CD4-positive, alpha-beta T cell treated with Interleukin-21 for 1 hour (primary cell): Measurements from ENCODE around the gene SACM1L.
"Not testable (repeated sequence)": the region's sequence is repeated elsewhere in the genome, so short reads cannot be mapped to it uniquely, and the experiment has no call there.

Experiments used
- DNase-seq: peaks from one replicate; pipeline ENCODE4 v3.0.0-alpha.2; 2020

The SACM1L gene

DNA sequence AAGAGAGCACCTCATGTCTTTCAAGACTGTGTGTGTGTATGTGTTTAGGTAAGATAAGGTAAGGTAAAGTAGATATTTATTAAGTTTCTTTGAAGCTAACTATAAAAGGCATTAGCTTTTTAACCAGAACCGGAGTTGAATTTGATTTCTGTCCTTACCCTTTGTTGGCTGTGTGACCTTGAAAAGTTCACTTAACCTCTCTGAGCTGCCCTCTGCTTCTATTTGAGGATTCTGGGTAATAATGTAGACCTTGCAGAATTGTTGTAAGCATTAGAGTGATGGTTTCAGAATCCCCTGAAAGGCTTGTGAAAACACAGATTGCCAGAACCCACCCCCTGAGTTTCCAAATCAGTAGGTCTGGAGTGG is 21.6 kb upstream of the SACM1L start:
- DNase-seq, result no peak

DNA sequence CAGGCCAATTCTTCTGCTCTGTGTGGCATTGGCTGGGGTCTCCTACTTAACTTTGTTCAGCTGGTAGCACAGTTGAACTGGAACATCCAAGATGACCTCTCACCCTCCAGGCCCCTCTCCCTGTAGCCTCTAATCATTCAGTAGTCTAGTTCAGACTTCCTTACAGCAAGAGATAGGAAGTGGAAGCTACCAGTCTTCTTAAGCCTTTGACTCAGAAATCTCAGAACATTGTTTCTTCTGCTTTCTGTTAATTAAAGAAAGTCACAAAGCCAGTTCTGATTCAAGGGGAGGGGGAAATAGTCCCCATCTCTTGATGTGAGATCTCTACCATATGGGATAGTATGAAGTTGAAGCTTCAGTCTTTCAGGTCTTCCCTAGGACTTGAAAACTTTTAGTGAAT is 18.8 kb upstream of the SACM1L start:
- DNase-seq, result no peak

DNA sequence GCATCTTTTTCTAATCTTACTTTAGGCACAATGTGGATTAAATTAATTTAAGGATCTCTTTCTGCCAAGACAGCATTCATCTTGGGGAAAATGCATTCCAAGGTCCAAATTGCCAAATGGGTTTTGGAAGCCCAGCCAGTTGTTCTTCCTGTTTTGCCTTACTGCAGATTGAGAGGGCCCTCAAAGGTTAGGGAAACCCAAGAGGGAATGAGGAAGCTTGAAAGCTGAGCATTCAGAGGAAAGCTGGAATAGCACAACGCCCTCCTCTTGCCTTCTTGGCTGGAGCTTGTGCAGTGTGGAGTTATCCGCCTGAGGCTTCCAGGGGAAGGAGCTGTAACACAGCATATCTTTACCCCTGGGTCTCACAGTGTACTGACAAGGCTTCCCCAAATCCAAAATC is 18.2 kb upstream of the SACM1L start:
- DNase-seq, result no peak

DNA sequence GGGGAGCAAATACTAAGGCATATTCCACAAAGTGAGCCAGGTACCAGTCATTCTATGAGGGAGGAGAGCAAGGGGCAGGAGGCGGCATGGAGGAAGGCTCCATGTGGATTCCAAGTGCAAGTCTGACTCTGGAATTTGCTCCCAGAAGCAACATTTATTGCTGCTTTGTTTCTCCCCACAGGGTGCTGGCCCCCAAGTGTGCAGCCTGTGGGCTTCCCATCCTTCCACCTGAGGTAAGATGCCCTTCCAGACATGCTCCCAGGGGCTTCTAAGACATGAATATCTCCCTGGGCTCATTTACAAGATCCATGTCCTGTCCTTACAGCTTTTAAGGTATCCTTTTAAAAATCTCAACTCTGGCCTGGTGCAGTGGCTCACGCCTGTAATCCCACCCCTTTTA is 15.9 kb upstream of the SACM1L start:
- no peak for DNase-seq

DNA sequence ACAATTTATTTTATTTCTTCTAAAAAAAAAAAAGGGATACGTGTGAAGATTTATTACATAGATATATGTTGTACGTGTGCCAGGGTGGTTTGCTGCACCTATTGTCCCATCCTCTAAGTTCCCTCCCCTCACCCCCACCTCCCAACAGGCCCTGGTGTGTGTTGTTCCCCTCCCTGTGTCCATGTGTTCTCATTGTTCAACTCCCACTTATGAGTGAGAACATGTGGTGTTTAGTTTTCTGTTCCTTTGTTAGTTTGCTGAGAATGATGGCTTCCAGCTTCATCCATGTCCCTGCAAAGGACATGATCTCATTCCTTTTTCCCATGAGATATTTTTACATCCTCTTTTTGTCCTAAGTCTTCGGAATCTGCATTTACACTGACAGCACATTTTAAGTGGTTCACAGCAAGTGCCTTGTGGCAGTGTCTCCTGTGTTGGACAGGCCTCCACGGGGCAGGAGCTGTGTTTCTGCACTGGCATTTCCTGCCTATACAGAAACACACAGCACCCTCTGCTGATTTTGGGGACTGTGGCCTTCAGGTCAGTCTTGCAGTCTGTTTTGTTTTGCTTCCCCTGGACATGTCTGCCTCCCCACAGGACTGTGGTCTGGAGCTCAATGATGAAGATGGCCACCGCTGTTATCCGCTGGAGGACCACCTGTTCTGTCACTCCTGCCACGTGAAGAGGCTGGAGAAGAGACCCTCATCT is 12.7 kb upstream of the SACM1L start:
- no peak for DNase-seq

DNA sequence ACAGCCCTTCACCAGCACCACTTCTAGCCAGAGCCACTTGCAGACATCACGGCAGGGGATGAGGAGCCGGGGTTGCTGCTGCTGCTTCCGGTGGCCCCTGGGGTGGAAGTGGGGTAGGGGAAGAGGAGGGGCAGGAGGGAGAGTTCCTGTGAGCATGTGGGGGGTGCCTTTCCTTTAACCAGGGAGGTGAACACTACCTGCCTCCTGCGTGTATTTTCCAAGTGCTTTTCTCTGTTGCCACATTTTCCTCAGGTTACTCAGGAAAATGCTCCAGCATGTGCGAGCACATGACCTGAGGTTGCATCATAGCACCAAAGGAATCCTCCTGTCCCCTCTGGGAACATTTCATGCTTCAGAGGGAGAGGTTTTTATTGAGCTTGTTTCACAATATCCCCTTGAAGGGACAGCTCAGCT is 12.2 kb upstream of the SACM1L start:
- peak; percentile 66 for DNase-seq

DNA sequence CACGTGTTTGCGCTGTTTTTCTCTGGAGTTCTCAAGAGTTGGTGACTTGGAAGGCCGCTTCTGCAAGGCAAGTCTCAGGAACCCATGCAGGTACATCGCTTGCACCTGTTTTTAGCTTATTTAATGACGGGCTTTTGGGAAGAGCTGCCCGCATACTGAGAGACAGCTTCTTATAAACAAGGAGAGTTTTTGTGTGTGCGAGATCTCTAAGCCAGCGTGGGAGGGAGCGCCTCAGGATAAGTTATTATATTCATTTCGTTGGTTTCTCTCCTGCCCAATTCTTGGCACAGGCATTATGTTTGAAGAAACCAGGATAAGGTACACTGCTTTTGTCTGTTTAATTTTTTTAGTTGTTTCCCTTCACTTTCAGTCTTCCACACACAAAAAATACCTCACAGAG is 11.4 kb upstream of the SACM1L start:
- DNase-seq, result no peak

DNA sequence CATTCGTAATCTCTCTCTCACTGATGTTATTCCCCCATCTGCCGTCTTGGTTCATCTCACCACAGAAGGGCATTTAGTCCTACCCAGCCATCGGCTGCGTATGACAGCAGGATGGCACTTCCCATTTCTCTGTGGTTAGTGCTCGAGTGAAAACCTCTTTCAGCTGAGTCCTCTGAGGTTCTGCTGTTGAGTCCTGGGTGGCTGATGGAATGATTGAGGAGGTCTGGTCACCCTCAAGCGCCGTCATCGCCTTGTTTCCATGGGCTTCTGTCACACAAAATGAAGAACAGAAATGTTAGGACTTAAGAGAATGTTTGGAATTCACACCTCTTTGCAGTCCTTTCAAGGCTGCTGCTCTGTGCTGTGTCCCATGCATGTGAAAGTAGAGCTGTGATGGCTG is 9.4 kb upstream of the SACM1L start:
- no peak for DNase-seq

DNA sequence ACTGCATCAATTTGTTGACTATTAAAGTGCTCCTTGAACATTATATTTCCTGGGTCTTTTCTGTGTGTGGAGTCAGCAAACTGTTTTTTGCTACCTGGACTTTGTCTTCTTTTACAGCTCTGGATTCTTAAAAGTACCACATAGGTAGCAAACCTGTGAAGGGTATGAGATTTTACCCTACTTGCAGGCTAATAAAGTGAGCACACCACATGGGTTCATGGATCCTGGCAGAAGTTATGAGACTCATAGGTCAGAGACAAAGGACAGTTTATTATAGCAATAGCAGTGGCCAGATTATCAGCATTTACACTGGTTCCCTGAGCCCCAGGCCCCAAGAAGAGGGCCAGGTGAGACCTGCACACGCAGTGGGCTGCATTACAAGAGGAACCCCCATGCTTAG is 8.0 kb upstream of the SACM1L start:
- no peak for DNase-seq

DNA sequence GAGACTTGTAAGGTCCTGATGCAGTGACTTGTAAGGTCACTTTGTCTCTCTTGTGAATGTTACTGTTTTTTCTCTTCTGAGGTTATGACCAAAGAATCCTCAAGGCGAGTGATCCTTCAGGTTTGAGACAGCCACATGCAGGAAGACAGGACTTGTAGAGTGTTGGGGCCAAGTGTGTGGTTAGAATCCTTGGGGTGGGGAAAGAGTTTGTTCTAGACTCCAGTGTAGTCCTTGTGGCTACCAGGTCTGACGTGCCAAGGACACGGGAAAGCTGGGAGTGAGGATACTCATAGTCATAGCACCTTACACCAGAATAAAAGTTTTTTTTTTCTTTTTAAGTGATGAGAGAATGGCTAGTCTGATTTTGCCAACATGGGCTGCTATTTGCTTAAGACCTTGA is 7.3 kb upstream of the SACM1L start:
- DNase-seq, result no peak

DNA sequence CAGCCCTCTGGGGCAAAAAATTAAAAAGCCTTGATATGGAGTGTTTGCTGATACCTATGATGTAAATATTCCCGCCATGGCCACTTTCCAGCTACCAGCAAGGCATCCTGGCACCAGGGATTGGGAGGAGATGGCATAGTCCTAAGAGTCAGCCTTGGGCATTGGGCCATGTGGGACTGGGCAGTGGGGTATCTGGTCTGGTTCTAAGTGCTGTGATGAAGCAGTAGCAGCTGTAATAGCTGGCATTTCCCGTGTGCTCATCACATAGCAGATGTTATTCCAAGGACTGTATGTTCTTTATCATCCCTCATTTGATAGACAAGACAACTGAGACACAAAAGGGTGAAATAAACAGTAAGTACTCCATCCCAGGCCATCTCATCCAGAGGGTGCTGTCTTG is 6.9 kb upstream of the SACM1L start:
- DNase-seq, result no peak

DNA sequence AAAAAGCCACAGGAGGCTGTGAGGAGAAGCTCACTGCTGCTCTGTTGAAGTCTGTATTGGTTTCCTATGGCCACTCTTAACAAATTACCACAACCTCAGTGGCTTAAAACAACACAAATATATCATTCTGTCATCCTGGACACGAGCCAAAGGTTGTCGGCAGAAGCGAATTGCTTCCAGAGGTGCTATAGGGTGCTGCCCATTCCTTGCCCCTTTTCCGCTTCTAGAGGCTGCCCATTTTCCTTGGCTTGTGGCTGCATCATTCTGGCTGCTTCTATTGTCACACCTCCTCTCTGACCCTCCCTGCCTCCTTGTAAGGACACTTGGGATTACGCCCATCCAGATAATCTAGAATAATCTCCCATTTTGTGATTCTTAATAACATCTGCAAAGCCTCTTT is 6.4 kb upstream of the SACM1L start:
- no peak for DNase-seq

DNA sequence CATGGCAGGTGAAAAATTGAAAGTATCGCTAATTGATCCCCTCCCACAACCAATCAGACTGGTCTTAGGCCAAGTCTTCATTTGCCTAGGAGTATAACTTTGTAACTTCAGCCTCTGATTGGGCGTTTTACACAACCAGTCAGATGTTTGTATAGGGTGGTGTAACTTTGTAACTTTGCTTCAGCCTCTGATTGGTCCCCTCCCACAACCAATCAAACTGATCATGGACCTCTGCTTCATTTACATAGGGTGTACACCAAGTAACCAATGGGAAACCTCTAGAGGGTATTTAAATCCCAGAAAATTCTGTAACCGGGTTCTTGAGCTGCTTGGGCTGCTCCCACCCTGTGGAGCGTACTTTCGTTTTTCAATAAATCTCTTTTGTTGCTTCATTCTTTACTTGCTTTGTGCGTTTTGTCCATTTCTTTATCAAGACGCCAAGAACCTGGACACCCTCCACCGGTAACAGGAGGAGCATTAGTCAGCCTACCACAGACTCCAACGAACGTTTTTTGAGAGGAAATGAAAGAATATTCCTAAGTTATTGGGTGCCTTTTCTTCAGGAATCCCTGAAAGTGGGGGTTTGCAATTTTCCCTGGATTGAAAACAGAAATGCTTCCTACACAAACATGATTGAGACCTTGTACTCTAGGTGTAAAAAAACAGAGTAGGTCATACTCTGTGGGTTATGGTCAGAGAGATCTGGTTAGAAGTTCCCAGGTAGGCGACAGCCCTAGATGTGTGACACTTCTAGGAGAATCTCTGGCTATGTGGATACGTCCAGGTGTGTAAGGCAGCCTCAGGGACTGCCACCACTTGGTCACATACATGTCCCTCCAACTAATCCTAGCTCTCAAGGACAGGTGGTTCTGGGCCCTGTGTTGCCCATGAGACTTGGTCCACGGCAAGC is 5.5 kb upstream of the SACM1L start:
- DNase-seq, result no peak

DNA sequence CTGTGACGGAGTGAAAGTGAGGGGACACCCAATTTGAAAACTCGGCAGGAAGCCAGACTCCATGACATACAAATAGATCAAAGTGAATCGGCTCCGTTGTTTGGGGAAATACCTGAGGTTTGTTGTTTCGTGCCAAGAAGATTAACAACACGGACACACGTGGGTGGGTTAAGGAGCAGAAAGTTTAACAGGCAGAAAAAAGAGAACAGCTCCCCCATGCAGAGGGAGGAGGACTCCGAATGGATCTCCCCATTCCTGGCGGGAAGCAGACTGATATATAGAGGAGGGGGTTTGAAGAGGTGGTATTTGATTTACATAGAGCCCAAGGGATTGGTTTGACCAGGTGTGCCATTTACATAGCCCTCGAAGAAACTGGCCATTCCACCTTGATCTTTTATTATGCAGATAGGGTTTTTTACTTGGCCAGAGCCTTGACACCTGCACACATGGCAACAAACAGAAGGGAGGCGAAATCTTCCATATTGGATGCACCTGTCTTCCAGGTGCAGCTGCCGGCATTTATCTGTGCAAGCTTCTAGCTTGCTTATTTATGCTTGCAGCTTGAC is 4.8 kb upstream of the SACM1L start:
- no peak for DNase-seq

DNA sequence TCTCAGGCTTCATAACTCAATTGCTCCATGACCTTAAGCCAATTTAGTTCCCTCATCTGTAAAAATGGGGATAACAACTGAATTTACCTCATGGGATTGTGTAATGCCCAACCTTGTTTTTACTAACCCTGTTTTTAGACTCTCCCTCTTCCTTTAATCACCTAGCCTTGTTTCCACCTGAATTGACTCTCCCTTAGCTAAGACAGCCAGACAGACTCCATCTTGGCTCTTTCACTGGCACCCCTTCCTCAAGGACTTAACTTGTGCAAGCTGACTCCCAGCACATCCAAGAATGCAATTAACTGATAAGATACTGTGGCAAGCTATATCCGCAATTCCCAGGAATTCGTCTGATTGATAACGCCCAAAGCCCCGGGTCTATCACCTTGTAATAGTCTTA is 3.5 kb upstream of the SACM1L start:
- DNase-seq, result not testable (repeated sequence)

DNA sequence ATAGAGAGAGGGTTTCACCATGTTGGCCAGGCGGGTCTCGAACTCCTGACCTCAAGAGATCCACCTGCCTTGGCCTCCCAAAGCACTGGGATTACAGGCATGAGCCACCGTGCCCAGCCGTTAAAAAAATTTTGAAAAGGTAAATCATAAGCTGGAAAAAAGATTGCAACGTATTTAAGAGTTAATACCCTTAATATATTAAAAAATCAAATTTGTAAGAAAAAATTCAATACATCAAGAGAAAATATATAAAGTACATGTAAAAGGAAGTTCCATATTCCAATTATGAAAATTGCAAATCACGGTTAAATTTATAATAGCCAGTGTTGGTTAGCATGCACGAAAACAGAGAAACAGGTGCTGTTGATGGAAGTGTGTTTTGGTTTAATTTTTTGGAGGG is 2.3 kb upstream of the SACM1L start:
- DNase-seq, result no peak

DNA sequence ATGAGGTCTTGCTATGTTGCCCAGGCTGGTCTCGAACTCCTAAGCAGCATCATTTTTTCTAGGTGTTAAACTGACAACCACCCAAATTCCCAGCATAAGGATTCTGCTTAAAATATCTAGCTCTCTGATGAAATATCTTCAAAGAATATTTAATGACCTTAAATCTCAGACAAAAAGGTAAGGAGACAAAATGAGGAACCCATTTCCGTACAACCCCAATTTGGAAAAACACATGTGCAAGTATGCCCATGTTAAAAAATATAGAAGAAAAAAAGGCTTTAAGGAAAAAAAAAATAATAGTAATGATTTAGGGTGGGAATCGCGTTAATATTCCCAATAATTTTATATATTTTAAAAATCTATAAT is 1.4 kb upstream of the SACM1L start:
- DNase-seq, result no peak

DNA sequence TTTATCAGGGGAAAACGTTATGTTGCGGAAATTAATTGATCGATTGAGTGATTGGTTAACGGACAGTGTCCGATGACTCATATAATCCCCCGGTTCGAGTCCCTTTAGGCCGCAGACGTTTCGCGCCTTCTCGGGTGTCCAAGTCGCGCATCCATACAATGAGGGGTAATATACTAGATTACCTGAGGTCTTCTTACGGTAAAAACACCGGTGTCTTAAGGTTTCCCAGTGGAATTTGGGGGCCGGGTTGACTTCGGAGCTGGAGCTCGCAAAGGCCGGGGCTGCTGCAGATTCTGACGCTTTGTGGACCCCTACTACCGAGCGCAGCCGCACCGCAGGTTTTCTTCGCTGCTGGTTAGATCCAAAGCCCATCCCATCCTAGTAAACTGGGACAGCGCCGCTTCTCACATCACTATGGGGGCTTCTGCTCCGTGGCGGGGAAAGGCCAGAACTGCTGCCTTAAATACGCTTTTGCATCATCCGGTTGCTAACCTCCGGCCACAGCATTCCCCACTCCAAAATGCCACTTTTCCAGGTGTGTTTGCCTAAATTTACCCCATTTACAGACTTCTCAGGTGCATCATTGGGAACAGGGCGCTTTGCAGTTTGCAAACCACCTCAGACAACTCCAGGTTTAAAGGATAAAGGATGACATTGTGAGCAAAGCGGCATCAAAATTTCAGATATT is 858 bp upstream of the SACM1L start:
- peak; percentile 39 for DNase-seq

DNA sequence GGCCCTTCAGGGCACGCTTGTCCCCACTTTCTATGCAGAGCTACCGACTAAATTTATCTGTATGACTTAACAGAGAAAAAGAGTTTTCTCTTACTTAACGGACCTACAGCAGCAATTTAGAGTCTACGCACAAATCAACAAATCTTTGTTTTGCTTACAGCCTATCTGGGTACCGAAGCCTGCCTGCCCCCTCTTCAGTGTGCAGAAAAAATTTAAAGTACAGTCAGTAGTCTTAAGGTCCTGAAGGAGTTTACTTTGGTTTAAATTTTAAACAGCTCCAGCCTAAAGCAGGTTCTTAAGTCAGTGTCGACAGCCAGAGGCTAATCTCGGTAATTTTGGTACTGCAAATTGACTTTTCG is 570 bp downstream of the SACM1L start:
- DNase-seq, result peak; percentile 34

DNA sequence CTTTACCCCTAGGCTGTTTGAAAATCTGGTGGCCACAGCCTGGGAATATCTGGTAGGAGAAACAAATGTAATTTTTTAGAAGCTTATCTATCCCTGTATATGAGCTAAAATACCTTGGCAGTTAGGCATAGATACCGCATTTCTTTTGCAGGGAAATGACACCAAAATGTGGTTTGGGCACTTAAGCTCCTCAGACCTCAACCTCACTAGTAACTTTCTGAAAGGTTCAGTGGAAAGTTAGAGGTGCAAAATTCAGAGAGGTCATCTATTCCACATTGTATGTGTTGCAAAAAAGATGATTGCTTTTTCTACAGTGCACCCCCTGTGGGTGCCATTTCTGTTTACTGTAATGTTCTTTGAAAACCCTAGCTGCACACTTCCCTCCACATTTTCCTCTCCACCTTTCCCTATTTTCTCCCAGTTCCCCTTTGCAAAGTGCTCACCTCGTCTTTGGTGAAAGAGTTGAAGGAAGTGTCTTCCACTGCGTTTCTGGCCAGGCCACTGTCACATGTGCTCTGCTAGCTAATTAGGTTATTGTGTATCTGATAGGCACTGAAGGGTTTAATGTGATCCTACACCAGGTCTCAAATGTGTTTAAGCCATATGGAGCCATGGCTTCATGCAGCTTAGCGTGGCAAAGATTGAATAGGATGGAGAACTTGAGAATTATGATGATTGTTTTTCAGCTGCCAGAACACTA is 1.3 kb downstream of the SACM1L start:
- DNase-seq, result no peak

DNA sequence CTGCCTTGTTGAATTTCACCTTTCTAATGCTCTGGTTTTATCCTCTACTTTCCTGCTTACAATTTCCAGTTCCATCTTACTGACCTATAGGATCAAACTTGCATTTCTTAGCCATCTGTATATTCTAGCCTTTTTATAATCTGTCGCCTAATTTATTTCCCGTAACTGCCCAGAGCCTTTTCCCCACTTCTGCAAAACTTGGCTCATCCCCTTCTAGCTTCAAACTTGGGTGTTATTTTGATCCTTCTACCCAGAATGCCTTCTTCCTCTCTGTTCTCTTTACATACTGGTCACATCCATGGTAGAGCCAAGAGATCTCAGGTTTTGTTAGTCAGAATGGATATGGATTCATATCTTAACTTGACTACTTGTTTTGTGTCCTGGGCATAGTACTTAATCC is 2.6 kb downstream of the SACM1L start:
- no peak for DNase-seq

DNA sequence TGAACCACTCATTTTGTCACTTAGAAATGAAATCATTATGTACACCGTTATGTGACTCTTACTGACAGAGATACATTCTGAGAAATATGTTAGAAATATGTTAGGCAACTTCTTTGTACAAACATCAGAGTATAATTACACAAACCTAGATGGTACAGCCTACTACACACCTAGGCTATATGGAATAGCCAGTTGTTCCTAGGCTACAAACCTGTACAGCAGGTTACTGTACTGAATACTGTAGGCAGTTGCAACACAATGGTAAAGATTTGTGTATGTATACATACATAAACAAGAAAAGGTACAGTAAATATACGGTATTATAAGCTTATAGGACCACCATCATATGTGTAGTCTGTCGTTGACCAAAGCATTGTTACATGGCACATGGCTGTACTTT is 3.7 kb downstream of the SACM1L start:
- DNase-seq, result no peak

DNA sequence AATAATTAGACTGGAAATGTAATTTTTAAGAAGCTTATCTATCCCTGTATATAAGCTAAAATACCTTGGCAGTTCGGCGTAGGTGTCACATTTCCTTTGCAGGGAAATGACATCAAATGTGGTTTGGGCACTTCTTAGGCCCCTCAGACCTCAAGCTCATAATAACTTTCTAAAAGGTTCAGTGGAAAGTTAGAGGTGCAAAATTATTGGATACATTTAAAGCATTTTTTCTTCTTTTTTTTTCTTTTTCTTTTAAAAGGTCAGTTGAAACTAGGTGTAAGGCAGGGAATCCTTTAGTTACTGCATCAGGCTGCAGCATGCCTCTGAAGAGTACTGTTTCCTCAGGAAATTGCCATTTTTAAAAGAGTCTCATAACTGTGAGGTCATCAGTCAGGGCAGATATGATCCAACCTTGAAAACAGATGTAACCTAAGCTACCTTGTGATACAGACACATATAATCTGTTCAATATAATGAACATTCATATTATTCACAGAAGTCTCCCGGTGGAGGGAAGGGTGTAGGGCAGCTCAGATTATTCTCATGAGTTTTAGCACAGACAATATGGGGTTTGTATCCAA is 4.8 kb downstream of the SACM1L start:
- DNase-seq, result peak; percentile 79
